Keratinocyte (primary cell): ENCODE measurements around the gene NAGA. TPM values are rescaled to one million over a fixed set of nuclear protein-coding genes. Genes with fewer than 3 reads are reported as not detected.
A peak's percentile ranks its signal among the peaks of the same experiment; 100 is the strongest.

ENCODE experiments used
- DNase-seq: peaks from one replicate; pipeline ENCODE4 v3.0.0-alpha.2; 2011; ENCODE audit warnings: low read depth, missing footprints, low spot score
- FAIRE-seq: peaks from 2 replicates; lab custom pipeline; 2011; peaks lifted over from hg19 to GRCh38; lab: Jason Lieb, UNC
- H2AFZ ChIP-seq: 2 replicates; pipeline ENCODE4 v1.6.0; 2012; ENCODE audit warnings: low read length, control low read depth, inconsistent platforms; ENCODE audit not compliant: control insufficient read depth
- H3K27ac ChIP-seq: 2 replicates; pipeline ENCODE4 v1.5.1; 2011; ENCODE audit warnings: low read length; ENCODE audit not compliant: control insufficient read depth, insufficient read depth
- H3K27me3 ChIP-seq: 3 replicates; pipeline ENCODE4 v1.6.0; 2011; ENCODE audit warnings: low read length; ENCODE audit not compliant: control insufficient read depth, insufficient read depth; ENCODE audit errors: extremely low read depth
- H3K36me3 ChIP-seq, 2 experiments: 2 replicates in 1 of 2; 3 replicates in 1 of 2; pipeline ENCODE4 v1.5.1; 2011; ENCODE audit warnings: low read length in 2 of 2, mild to moderate bottlenecking in 1 of 2; ENCODE audit not compliant: control insufficient read depth in 2 of 2, insufficient read depth in 2 of 2; ENCODE audit errors: extremely low read depth in 1 of 2
- H3K4me1 ChIP-seq: 3 replicates; pipeline ENCODE4 v1.5.1; 2011; ENCODE audit warnings: low read length; ENCODE audit not compliant: control insufficient read depth, insufficient read depth; ENCODE audit errors: extremely low read depth
- H3K4me2 ChIP-seq: 3 replicates; pipeline ENCODE4 v1.6.0; 2011; ENCODE audit warnings: low read depth, low read length; ENCODE audit not compliant: control insufficient read depth, insufficient read depth; ENCODE audit errors: extremely low read depth
- H3K4me3 ChIP-seq, 3 experiments: fragments of 200-600 bp in 1 of 3; sonication (generic) in 1 of 3; 2 replicates in 2 of 3; 3 replicates in 1 of 3; pipeline ENCODE4 v1.5.1; 2011 to 2016; ENCODE audit warnings: low read length in 3 of 3, mild to moderate bottlenecking in 3 of 3, control low read depth in 2 of 3, inconsistent platforms in 1 of 3, low read depth in 1 of 3, mixed read lengths in 1 of 3, mixed run types in 1 of 3, moderate library complexity in 1 of 3; ENCODE audit not compliant: control insufficient read depth in 2 of 3, insufficient read depth in 2 of 3; ENCODE audit errors: extremely low read depth in 1 of 3
- H3K79me2 ChIP-seq: 2 replicates; pipeline ENCODE4 v1.6.0; 2012; ENCODE audit warnings: low read length; ENCODE audit not compliant: control insufficient read depth, insufficient read depth
- H3K9ac ChIP-seq: 3 replicates; pipeline ENCODE4 v1.6.0; 2011; ENCODE audit warnings: low read length; ENCODE audit not compliant: control insufficient read depth, insufficient read depth; ENCODE audit errors: extremely low read depth
- H3K9me1 ChIP-seq: 3 replicates; pipeline ENCODE4 v1.6.0; 2011; ENCODE audit warnings: low read length; ENCODE audit not compliant: control insufficient read depth, insufficient read depth; ENCODE audit errors: extremely low read depth
- H3K9me3 ChIP-seq: 2 replicates; pipeline ENCODE4 v1.5.1; 2012; ENCODE audit warnings: low read depth, low read length; ENCODE audit not compliant: control insufficient read depth
- H4K20me1 ChIP-seq: 3 replicates; pipeline ENCODE4 v1.6.0; 2011; ENCODE audit warnings: low read length; ENCODE audit not compliant: control insufficient read depth, insufficient read depth; ENCODE audit errors: extremely low read depth
- EZH2 ChIP-seq: IDR thresholded peaks from one replicate; pipeline ENCODE4 v1.6.1; 2012; ENCODE audit warnings: inconsistent platforms, mild to moderate bottlenecking, low read length, moderate library complexity
- dilution Hi-C: fragments of 300-500 bp; cut with MboI; formaldehyde crosslinking; loops from one replicate; pipeline ENCODE4 v1.7.0; 2020; ENCODE audit warnings: low sequenced_read_pairs; ENCODE audit not compliant: extremely low pct_ligation_motif_present
- polyA plus RNA-seq, 5 experiments: library from polyadenylated mRNA; depleted of rRNA in 3 of 5; stranded (reverse) in 3 of 5; stranded (forward) in 1 of 5; unstranded in 1 of 5; fragments of >200 nt; gene quantifications; 1 replicate in 1 of 5; 2 replicates in 3 of 5; 3 replicates in 1 of 5; pipeline versions ENCODE4 v1.2.1 to v1.2.3, GENCODE V29; 2011 to 2012; ENCODE audit warnings: missing spikeins in 2 of 5, low read depth in 1 of 5, low replicate concordance in 1 of 5
- TF ChIP-seq, protein P1 (sequence below), 3 experiments: IDR thresholded peaks in 1 of 3; conservative IDR thresholded peaks in 1 of 3; optimal IDR thresholded peaks in 1 of 3; 2 replicates in 2 of 3; 3 replicates in 1 of 3; pipeline versions ENCODE3 to v1.5.1; 2011; ENCODE audit warnings: low read length in 3 of 3, mild to moderate bottlenecking in 3 of 3, moderate library complexity in 2 of 3, control low read depth in 1 of 3, inconsistent platforms in 1 of 3; ENCODE audit not compliant: insufficient read depth in 2 of 3; ENCODE audit errors: extremely low read depth in 1 of 3

Gene NAGA
- polyA plus RNA-seq, 1 donor (not counting 4 experiments of a cell fraction or from before 2014, with no cell fraction given) = 17.0 TPM

GRCh38 chr22:42069801-42070516 is 653 bp downstream of the NAGA start:
- Histone ChIP-seq H3K27me3 (no peaks in the 10 kb centered on the region), H3K4me2 (peak overlapping the region; percentile 99), H3K9ac (peak overlapping the region; percentile 76), H3K4me3 (peak overlapping the region; percentile 44 to 84 (median 79)), H2AFZ (peak overlapping the region; percentile 99), H4K20me1 (no peaks in the 10 kb centered on the region), H3K4me1 (peaks cover 16% of the 10 kb centered on the region), H3K79me2 (peaks cover 3% of the 10 kb centered on the region), H3K27ac (peak overlapping the region; percentile 72), H3K36me3 (peaks cover 5 to 20% of the 10 kb centered on the region in 2 experiments), H3K9me1 (no peaks in the 10 kb centered on the region), H3K9me3 (no peaks in the 10 kb centered on the region)
- DNase-seq (no peak), FAIRE-seq (no peak)
- TF ChIP-seq, protein P1, sequence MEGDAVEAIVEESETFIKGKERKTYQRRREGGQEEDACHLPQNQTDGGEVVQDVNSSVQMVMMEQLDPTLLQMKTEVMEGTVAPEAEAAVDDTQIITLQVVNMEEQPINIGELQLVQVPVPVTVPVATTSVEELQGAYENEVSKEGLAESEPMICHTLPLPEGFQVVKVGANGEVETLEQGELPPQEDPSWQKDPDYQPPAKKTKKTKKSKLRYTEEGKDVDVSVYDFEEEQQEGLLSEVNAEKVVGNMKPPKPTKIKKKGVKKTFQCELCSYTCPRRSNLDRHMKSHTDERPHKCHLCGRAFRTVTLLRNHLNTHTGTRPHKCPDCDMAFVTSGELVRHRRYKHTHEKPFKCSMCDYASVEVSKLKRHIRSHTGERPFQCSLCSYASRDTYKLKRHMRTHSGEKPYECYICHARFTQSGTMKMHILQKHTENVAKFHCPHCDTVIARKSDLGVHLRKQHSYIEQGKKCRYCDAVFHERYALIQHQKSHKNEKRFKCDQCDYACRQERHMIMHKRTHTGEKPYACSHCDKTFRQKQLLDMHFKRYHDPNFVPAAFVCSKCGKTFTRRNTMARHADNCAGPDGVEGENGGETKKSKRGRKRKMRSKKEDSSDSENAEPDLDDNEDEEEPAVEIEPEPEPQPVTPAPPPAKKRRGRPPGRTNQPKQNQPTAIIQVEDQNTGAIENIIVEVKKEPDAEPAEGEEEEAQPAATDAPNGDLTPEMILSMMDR (optimal IDR thresholded peaks at IDR 0.05 in 1 of 3, IDR thresholded peaks at IDR 0.05 in 1 of 3, conservative IDR thresholded peaks at IDR 0.05 in 1 of 3; ENCODE audit: extremely low read depth in 1 of 3, insufficient read depth in 2 of 3, low read length in 3 of 3) = no peak
- TF ChIP-seq EZH2 = no peak
- dilution Hi-C loops = no loop called here

GRCh38 chr22:42068291-42068690 is 2.3 kb downstream of the NAGA start:
- Histone ChIP-seq H3K9me3 (no peaks in the 10 kb centered on the region), H3K79me2 (peaks cover 3% of the 10 kb centered on the region), H3K9ac (no peak overlapping the region), H4K20me1 (no peaks in the 10 kb centered on the region), H3K4me2 (no peak overlapping the region), H3K9me1 (no peaks in the 10 kb centered on the region), H3K4me1 (peaks cover 14% of the 10 kb centered on the region), H2AFZ (no peak overlapping the region), H3K4me3 (no peak overlapping the region), H3K36me3 (peaks cover 6 to 20% of the 10 kb centered on the region in 2 experiments), H3K27ac (no peak overlapping the region), H3K27me3 (no peaks in the 10 kb centered on the region)
- DNase-seq (no peak), FAIRE-seq (no peak)
- dilution Hi-C loops = no loop called here
- TF ChIP-seq, protein P1 (optimal IDR thresholded peaks at IDR 0.05 in 1 of 3, IDR thresholded peaks at IDR 0.05 in 1 of 3, conservative IDR thresholded peaks at IDR 0.05 in 1 of 3; ENCODE audit: extremely low read depth in 1 of 3, insufficient read depth in 2 of 3, low read length in 3 of 3) = no peak
- TF ChIP-seq EZH2 = no peak
